HepG2 (cell line): ENCODE measurements around the gene SBNO2. TPM values are rescaled to one million over a fixed set of nuclear protein-coding genes. Genes with fewer than 3 reads are reported as not detected.

Source experiments
- AHDC1 ChIP-seq: sonication (generic); formaldehyde crosslinking; IDR thresholded peaks from 2 replicates; pipeline ENCODE4 v1.5.1; 2020; ENCODE audit warnings: mild to moderate bottlenecking, missing genetic modification reagents, borderline replicate concordance
- GABPA ChIP-seq, 2 experiments: IDR thresholded peaks; 2 replicates each; pipeline ENCODE4 v1.6.1; 2011 to 2016; ENCODE audit warnings: low read depth in 2 of 2, low read length in 1 of 2, missing biosample characterization in 1 of 2, missing genetic modification characterization in 1 of 2
- HNF1B ChIP-seq: sonication (generic); formaldehyde crosslinking; IDR thresholded peaks from 2 replicates; pipeline ENCODE4 v1.5.1; 2020; ENCODE audit warnings: mild to moderate bottlenecking, moderate library complexity, missing genetic modification reagents
- HOXA5 ChIP-seq: sonication (generic); formaldehyde crosslinking; IDR thresholded peaks from 2 replicates; pipeline ENCODE4 v1.4.0; 2020; ENCODE audit warnings: missing genetic modification reagents
- HOXA9 ChIP-seq: sonication (generic); formaldehyde crosslinking; IDR thresholded peaks from 2 replicates; pipeline ENCODE4 v1.8.1; 2022; ENCODE audit warnings: missing genetic modification reagents, mild to moderate bottlenecking, moderate library complexity, borderline replicate concordance
- MED13 ChIP-seq: sonication (generic); formaldehyde crosslinking; IDR thresholded peaks from 2 replicates; pipeline ENCODE4 v1.5.0; 2020; ENCODE audit warnings: missing genetic modification reagents
- MXD1 ChIP-seq: sonication (generic); formaldehyde crosslinking; IDR thresholded peaks from 2 replicates; pipeline ENCODE4 v1.4.0; 2020; ENCODE audit warnings: mild to moderate bottlenecking, missing genetic modification reagents
- NFIC ChIP-seq: IDR thresholded peaks from 2 replicates; pipeline ENCODE4 v1.6.1; 2012; ENCODE audit warnings: mild to moderate bottlenecking, low read length, inconsistent platforms
- PAWR ChIP-seq: sonication (generic); formaldehyde crosslinking; IDR thresholded peaks from 2 replicates; pipeline ENCODE4 v1.4.0; 2020; ENCODE audit warnings: missing genetic modification reagents, mild to moderate bottlenecking, borderline replicate concordance
- POLR2G ChIP-seq: fragments of 200-400 bp; formaldehyde crosslinking; IDR thresholded peaks from 2 replicates; pipeline ENCODE4 v1.6.1; 2018; ENCODE audit warnings: mild to moderate bottlenecking, low read depth, low read length, moderate library complexity
- RERE ChIP-seq: IDR thresholded peaks from 2 replicates; pipeline ENCODE4 v1.6.1; 2016; ENCODE audit warnings: low read depth, missing genetic modification reagents, missing compliant biosample characterization
- SAP130 ChIP-seq: IDR thresholded peaks from 2 replicates; pipeline ENCODE4 v1.6.1; 2016; ENCODE audit warnings: low read depth
- ZNF225 ChIP-seq: sonication (generic); formaldehyde crosslinking; IDR thresholded peaks from 2 replicates; pipeline ENCODE4 v1.4.0; 2020; ENCODE audit warnings: mild to moderate bottlenecking, missing genetic modification reagents
- ZNF530 ChIP-seq: sonication (generic); formaldehyde crosslinking; IDR thresholded peaks from 2 replicates; pipeline ENCODE4 v1.5.0; 2020; ENCODE audit warnings: low read depth, mild to moderate bottlenecking, missing genetic modification reagents
- ZSCAN12 ChIP-seq: sonication (generic); formaldehyde crosslinking; IDR thresholded peaks from 2 replicates; pipeline ENCODE4 v1.9.0; 2021; ENCODE audit warnings: mild to moderate bottlenecking, missing genetic modification reagents
- polyA plus RNA-seq, 8 experiments: library from polyadenylated mRNA; depleted of rRNA in 3 of 8; stranded (reverse) in 7 of 8; unstranded in 1 of 8; fragments of >200 nt; fragmentation: Illumina TruSeq in 4 of 8; extraction: Trizol in 4 of 8; gene quantifications; 2 replicates each; pipeline versions ENCODE4 v1.2.1 to v1.2.3, GENCODE V29; 2011 to 2016; ENCODE audit warnings: low read depth in 4 of 8, missing spikeins in 1 of 8, mixed read lengths in 1 of 8; ENCODE audit not compliant: insufficient read depth in 1 of 8
- total RNA-seq, 5 experiments: library from RNA; depleted of rRNA; stranded (reverse); fragments of >200 nt; fragmentation: Illumina TruSeq; extraction: Trizol; gene quantifications; 2 replicates each; pipeline ENCODE4 v1.2.3, GENCODE V29; 2016; ENCODE audit warnings: low read depth in 1 of 5

SBNO2 gene
- total and polyA plus RNA-seq, 2 of the 13 experiments (the other 11 are each of a cell fraction or from before 2014, with no cell fraction given), result 8.6 to 10.4 TPM

- TF ChIP-seq ZSCAN12 (CRISPR knock-in tag) (no peak), NFIC (no peak), HOXA9 (CRISPR knock-in tag) (no peak), GABPA (IDR thresholded peaks at IDR 0.05; ENCODE audit: low read depth, low read length) (no peak), GABPA (CRISPR knock-in tag; IDR thresholded peaks at IDR 0.05; ENCODE audit: low read depth) (peak; percentile 68), POLR2G (peak; percentile 91), MXD1 (CRISPR knock-in tag) (no peak), RERE (CRISPR knock-in tag) (no peak), AHDC1 (CRISPR knock-in tag) (no peak), SAP130 (CRISPR knock-in tag) (peak; percentile 81), HOXA5 (CRISPR knock-in tag) (peak; percentile 47; the same call in 1 of the 2 replicates), MED13 (CRISPR knock-in tag) (peak; percentile 74; the same call in 1 of the 2 replicates), PAWR (no peak), HNF1B (0 out of 2 replicates have a peak, but pooled peaks have one; percentile 13), ZNF225 (CRISPR knock-in tag) (no peak), ZNF530 (CRISPR knock-in tag) (no peak)
Observed at GRCh38 chr19:1094978-1095701, 78.9 kb downstream of the SBNO2 start, which contains the start of gene POLR2E (continued).
